Measurements from ENCODE around the gene ALPL.

Gene ALPL

DNA sequence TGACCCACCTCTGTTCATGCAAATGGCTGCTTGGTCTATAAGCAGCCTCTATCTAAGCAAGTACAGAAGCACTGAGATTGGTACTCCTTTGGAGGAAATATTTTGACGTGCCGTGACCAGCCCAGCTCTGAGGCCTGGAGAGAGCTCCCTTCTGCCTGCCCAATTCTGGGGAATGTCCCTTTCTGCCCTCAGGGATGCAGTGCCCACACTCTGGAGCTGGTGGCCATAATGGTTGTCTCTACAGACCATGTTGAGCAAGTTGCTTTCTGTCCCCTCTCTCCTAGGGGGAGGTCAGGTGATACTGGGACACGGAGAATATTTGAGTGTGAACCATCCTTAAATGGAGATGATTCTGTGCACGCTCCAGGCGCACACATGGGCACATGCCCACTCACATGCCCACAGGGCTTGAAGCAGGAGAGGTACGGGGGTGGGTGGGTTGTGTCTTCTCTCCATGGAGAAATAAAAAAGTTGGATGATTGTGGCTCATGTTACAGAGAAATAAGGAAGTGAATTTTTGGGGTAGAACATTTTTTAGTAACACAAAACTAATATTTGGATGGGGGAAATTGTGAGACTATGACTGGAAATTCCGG lies 13.9 kb upstream of the ALPL start:
- Histone ChIP-seq H3K9me3 (peaks cover 5% of the 10 kb centered on the region; the same call in 1 of the 2 replicates), H3K4me1 (peaks cover 10% of the 10 kb centered on the region), H3K27me3 (ENCODE audit: low read depth) (no peaks in the 10 kb centered on the region), H3K36me3 (replicated peaks) (no peaks in the 10 kb centered on the region), H3K4me3 (no peak overlapping the region)
- DNase-seq (ENCODE audit: low spot score in 2 of 2) = no peak
- in situ Hi-C loops (cut with MboI; ENCODE audit: low sequenced_read_pairs) = no loop called here

DNA sequence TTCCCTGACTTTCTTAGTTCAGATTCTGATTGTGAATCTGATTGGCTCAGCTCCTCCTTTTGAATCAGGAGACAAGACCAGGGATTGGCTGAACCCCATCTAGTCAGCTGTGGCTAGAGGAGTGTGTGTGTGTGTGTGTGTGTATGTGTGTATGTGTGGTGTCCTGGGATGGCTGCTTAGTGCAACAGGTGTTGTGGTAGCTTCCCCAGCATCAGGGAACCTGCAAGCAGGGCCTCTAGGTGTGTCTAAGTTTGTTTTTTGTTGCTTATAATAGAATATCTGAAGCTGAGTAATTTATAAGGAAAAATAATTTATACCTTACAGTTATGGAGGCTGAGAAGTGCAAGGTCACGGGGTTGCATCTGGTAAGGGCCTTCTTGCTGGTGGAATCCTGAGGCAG lies 13.2 kb upstream of the ALPL start:
- in situ Hi-C loops (cut with MboI; ENCODE audit: low sequenced_read_pairs) = no loop called here

DNA sequence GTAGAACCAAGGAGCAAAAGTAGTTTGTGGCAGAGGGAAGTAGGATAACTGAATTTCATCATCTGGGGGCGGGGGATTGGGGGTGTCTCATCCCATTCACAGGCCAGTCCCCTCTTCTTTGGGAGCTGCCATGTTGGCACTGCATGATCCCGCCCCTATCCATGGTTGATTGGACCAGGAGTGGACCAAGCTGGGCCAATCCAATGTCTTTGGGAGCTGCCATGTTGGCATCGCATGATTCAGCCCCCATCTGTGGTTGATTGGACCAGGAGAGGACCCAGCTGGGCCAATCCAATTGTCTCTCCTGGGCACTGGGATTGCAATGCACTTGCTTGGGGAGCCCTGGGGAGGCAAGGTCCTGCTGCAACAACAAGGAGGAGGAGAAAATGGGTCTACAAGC lies 12.3 kb upstream of the ALPL start:
- Histone ChIP-seq H3K36me3 (replicated peaks) (no peaks in the 10 kb centered on the region), H3K9me3 (no peaks in the 10 kb centered on the region; the same call in 1 of the 2 replicates), H3K4me1 (peaks cover 6% of the 10 kb centered on the region), H3K27me3 (ENCODE audit: low read depth) (no peaks in the 10 kb centered on the region), H3K4me3 (no peak overlapping the region)
- in situ Hi-C loops (cut with MboI; ENCODE audit: low sequenced_read_pairs) = no loop called here
- DNase-seq (ENCODE audit: low spot score in 2 of 2) = no peak

More for the DNA sequence above, 13.2 kb upstream of the ALPL start:
- DNase-seq (ENCODE audit: low spot score in 2 of 2) = no peak
- no peaks in the 10 kb centered on the region; the same call in 1 of the 2 replicates for H3K9me3 ChIP-seq
- peaks cover 10% of the 10 kb centered on the region for H3K4me1 ChIP-seq
- H3K27me3 ChIP-seq (ENCODE audit: low read depth) = no peaks in the 10 kb centered on the region
- no peak overlapping the region for H3K4me3 ChIP-seq
- H3K36me3 ChIP-seq (replicated peaks) = no peaks in the 10 kb centered on the region

DNA sequence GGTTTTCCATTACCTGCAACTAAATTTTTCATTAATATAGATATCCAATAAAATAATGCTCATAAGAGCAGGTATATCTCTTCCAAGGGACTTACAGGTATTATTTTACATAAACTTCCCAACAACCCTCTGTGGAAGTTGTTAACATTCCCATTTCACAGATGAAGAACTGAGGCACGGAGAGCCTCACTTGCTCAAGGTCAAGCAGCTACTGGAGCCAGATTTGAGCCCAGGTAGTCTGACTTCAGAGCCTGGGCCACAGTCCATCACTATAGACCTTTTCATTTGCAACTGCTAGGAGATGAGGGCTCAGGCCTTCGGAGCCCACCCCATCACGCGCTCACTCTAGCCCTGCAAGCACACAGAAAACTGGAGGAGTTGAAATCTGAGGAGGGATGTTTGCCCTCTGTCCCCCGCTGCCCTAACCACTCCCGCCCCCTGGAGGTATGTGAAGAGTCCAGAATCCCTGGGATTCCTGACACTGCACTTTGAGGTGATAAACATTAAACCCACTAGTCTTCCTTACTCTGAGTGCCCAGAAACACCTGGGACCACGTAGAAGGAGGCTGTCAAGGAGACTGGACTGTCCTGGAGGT lies 11.7 kb upstream of the ALPL start:
- Histone ChIP-seq H3K36me3 (replicated peaks) (no peaks in the 10 kb centered on the region), H3K4me1 (no peaks in the 10 kb centered on the region; the same call in 1 of the 2 replicates), H3K4me3 (no peak overlapping the region), H3K27me3 (ENCODE audit: low read depth) (no peaks in the 10 kb centered on the region), H3K9me3 (no peaks in the 10 kb centered on the region; the same call in 1 of the 2 replicates)
- no peak for DNase-seq (ENCODE audit: low spot score in 2 of 2)
- in situ Hi-C loops (cut with MboI; ENCODE audit: low sequenced_read_pairs) = no loop called here

DNA sequence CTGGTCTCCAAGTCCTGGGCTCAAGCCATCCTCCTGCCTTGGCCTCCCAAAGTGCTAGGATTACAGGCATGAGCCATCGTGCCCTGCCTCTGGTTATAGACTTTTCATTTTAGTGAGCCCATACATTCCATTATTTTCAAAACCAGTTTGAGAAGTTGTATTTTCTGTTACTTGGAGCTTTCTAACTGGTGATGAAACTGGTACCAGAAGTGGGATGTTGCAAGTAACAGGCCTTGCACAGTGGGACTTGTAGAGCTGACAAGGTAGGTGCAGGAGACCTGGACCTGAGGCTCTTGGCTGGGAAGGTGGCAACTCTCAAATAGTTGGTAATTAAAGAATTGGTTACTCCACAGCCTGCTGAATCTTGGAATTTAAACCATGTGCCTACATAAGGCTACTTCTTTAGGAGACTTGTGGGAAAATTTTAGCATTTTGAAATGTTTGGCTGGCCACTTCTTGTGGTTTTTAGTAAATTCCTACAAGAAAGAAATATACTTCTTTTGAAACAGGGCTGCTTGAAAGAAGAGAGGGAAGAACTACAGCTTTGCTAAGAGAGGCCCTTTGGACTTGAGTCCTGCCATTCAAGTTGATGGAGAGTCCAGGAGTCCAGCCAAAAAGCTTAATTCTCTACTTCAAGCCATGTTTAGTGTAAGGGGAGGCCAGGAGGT lies 9.8 kb upstream of the ALPL start:
- H3K9me3 ChIP-seq = no peaks in the 10 kb centered on the region; the same call in 1 of the 2 replicates
- H3K36me3 ChIP-seq (replicated peaks) = no peaks in the 10 kb centered on the region
- no peaks in the 10 kb centered on the region for H3K27me3 ChIP-seq (ENCODE audit: low read depth)
- in situ Hi-C loops (cut with MboI; ENCODE audit: low sequenced_read_pairs) = no loop called here
- no peaks in the 10 kb centered on the region for H3K4me1 ChIP-seq
- no peak overlapping the region for H3K4me3 ChIP-seq
- DNase-seq (ENCODE audit: low spot score in 2 of 2) = no peak

DNA sequence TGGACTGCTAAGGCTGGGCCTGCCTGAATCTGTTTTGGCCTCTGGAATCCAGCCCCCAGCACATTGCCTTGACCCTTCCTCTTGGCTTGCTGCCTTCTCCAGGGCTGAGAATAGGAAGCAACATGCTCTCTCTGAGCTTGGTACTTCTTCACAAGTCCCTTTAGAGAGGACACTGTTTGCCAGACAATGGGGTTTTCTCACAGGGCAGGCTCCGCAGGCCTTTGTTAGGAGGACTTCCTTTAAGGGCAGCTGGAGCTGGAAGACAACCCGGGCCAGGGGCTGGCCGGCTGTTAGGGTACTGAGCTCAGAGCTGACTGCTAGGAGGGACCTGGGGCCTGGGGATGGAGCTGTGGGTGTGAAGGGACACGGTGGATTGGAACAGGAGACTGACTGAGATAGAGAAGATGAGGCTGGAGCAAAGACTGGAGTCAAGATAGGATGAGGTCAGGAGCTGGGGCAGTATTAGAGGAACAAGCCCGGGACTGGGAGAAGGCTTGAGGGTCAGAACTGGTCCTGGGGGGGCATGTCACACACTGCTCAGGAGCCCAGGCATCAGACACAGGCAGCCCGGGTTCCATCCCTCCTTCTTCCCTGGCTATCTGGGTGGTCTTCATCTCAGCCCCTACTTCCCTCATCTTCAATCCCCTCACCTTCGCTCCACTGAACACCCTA lies 5.4 kb upstream of the ALPL start:
- Histone ChIP-seq H3K36me3 (replicated peaks) (no peaks in the 10 kb centered on the region), H3K4me1 (peaks cover 3% of the 10 kb centered on the region; the same call in 1 of the 2 replicates), H3K9me3 (no peaks in the 10 kb centered on the region; the same call in 1 of the 2 replicates), H3K27me3 (ENCODE audit: low read depth) (no peaks in the 10 kb centered on the region), H3K4me3 (no peak overlapping the region)
- DNase-seq (ENCODE audit: low spot score in 2 of 2) = no peak
- in situ Hi-C loops (cut with MboI; ENCODE audit: low sequenced_read_pairs) = no loop called here

DNA sequence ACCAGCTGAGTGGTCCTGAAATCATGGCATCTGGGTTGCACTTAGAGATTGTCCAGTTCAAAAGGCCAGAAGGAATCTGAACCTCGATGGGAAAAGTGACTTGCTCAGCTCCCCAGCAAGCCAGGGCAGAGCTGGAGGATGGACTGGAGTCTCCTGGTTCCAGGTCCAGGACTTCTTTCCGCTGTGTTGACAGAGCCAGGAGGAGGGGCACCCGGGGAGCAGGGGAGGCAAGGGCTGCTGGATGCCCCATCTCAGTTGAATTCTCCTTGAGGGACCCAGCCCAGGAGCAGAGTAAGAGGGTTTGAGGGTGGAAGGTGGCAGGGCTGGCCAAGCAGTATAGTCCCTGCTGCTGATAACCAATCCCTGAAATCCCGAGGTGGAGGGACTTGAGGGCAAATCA lies 2.4 kb upstream of the ALPL start:
- DNase-seq (ENCODE audit: low spot score in 2 of 2) = no peak
- Histone ChIP-seq H3K4me1 (peaks cover 20% of the 10 kb centered on the region), H3K4me3 (no peak overlapping the region), H3K36me3 (replicated peaks) (no peaks in the 10 kb centered on the region), H3K27me3 (ENCODE audit: low read depth) (no peaks in the 10 kb centered on the region), H3K9me3 (no peaks in the 10 kb centered on the region)
- in situ Hi-C loops (cut with MboI; ENCODE audit: low sequenced_read_pairs) = no loop called here

DNA sequence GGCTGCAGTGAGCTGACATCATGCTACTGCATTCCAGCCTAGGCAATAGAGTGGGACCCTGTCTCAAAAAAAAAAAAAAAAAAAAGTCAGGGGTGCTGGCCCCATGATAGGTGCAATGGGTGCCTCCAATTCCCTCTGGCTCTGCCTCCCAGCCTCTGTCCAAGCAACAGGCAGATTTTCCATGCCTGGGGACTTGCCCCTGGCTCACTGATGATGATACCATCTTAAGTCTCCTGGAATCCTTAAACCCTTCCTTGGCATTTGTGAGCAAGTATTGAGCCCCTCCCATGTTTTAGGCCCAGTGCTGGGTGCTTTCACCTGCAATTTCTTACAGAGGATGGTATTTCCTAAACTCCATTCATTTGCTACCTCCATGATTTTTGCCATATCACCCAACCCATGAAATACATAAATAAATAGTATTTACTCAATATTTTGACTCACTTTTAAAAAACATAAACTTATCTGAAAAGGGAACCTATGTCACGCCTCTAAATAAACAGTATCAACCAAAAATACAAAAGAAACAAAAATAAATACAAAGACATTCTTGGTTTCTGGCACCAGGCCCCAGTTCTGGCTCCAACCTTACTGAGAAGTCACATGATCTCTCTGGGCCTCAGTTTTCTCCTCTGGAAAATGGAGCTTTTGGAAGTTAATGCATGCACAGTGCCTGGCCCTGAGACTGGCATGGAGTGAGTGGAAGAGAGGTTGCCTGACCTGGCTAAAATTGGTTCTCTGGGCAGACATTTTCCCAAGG lies 1.5 kb upstream of the ALPL start:
- Histone ChIP-seq H3K9me3 (no peaks in the 10 kb centered on the region), H3K36me3 (replicated peaks) (no peaks in the 10 kb centered on the region), H3K4me3 (no peak overlapping the region), H3K4me1 (peaks cover 22% of the 10 kb centered on the region), H3K27me3 (ENCODE audit: low read depth) (no peaks in the 10 kb centered on the region)
- in situ Hi-C loops (cut with MboI; ENCODE audit: low sequenced_read_pairs) = no loop called here
- no peak for DNase-seq (ENCODE audit: low spot score in 2 of 2)

DNA sequence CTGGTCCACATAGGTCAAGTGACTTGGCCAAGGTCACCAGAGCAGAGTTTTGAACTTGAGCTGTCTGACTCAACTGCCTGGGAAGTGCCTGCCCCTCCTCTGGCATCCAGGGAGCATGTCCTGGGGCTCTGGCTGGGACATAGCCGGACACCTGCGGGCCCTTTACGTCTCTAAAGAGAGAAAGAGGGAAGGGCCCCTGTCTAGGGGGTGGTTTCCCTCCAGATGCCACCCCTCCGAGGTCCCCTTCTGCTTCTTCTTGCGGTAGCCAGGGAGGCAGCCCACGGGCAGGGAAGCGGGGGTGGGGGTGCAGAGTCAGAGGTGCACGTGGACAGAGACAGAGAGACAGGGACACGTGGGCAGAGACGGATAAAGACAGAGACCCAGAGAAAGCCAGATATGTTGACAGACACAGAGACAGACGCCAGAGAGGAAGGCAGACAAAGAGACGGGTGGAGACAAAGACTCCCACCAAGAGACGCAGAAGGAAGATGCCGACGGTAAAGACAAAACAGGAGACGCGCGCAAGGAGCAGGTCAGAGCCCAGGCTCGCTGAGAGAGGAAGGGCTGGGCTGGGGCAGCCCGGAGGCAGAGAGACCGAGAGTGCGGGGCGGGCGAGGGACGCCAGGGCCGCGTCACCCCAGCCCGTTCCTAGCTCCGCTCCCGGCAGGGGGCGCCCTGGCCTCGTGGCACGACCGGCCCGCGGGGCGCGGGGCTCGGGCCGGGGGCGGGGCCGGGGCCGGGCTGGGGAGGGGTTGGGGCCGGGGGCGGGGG lies 458 bp upstream of the ALPL start:
- Histone ChIP-seq H3K27me3 (ENCODE audit: low read depth) (no peaks in the 10 kb centered on the region), H3K4me3 (peak overlapping the region; percentile 56), H3K9me3 (no peaks in the 10 kb centered on the region), H3K36me3 (replicated peaks) (no peaks in the 10 kb centered on the region), H3K4me1 (peaks cover 22% of the 10 kb centered on the region)
- in situ Hi-C loops (cut with MboI; ENCODE audit: low sequenced_read_pairs) = no loop called here
- DNase-seq (ENCODE audit: low spot score in 2 of 2) = peak; percentile 71 to 93

DNA sequence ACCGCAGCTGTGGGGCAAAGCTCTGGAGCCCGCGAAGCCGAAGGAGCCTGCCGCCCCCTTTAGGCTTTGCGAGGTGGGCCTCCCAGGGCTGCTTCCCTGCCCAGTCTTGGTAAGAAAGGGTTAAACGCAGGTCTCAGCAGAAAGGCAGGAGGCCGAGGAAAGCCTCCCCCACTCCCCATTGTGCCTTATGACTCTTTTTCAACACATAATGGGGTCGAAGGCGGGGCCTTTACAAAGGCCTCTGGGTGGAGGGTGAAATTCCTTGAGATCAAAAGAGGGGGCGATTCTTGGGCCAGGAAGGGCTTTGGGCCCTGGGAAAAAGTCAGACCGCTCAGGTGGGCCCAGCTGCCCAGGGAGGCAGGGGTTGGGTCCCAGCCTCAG lies 880 bp downstream of the ALPL start:
- Histone ChIP-seq H3K27me3 (ENCODE audit: low read depth) (no peaks in the 10 kb centered on the region), H3K4me3 (peak overlapping the region; percentile 56), H3K9me3 (no peaks in the 10 kb centered on the region), H3K4me1 (peaks cover 22% of the 10 kb centered on the region), H3K36me3 (replicated peaks) (no peaks in the 10 kb centered on the region)
- peak; percentile 76 to 80 for DNase-seq (ENCODE audit: low spot score in 2 of 2)
- in situ Hi-C loops (cut with MboI; ENCODE audit: low sequenced_read_pairs) = no loop called here

DNA sequence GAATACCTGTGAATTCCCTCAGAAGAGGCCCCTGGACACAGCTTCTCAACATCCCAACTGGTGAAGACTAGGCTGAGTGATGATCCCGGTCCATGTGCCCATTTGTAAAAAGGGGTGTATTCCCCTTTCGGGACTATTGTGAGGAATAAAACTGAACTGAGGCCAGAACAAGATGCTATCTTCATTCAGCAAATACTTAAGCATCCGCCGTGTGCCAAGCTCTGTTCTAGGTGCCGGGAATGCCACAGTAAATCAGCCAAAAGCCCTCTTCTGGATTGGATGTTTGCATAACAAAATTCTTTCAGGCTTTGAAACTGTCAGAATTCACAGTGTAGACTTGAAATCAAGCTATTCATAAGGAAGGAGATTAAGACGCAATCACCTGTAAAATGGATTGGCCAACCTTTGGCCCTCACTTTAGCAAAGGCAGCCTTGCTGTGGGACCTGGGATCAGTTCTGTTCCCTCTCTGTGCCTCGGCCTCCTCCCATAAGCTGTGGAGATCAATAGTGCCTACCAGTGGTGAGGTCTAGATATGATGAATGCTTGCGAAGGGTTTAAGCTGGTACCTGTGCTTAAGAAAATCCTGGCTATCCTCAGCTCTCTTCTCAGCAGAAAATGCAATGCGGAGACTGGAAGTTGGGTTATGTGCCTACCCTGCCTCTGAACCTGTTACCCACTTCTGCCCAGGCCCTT lies 1.8 kb downstream of the ALPL start:
- Histone ChIP-seq H3K27me3 (ENCODE audit: low read depth) (no peaks in the 10 kb centered on the region), H3K36me3 (replicated peaks) (no peaks in the 10 kb centered on the region), H3K9me3 (no peaks in the 10 kb centered on the region), H3K4me1 (peaks cover 22% of the 10 kb centered on the region), H3K4me3 (no peak overlapping the region)
- in situ Hi-C loops (cut with MboI; ENCODE audit: low sequenced_read_pairs) = no loop called here
- no peak for DNase-seq (ENCODE audit: low spot score in 2 of 2)

DNA sequence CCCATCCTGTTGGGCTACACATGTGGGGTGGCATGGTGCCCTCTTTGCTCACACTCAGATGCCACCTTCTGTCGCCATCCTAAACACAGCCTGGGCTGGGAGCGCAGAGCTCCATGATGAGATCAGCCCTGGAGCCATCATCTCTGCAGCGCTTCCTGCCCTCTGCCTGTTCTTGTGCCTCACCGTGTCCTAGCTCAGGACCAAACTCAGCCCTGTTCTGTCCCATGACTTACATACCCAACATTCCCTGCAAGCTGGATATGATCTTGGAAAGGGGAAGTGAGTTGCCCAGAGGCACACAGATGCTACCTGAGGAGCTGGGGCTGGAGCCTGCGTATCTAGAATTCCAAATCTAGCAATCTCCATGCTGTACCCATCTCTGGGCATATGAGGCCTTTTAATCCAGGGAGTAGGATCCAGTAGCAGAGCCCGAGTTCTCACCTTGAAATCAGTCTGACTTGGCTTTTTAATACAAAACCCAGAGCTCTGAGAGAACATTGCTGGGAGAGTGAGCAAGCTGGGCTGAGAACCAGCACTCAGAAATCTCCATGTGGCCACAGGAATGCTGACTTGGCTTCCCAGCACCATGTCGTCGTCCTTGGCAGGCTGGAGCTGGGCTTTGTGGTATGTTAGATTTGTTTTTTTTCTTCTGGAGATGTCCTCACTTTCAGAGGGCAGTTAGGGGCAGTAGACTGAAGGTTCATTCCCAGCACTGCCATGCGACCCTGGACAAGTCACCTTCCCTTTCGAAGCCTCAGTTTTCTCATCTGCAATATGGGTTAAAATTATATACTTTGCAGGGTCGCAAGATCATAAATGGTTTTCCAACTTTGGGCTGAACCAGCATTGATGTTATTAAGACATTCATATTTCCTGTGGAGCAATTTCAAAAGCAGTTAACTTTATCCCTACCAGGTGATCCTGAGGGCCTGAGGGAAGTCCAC lies 2.6 kb downstream of the ALPL start:
- DNase-seq (ENCODE audit: low spot score in 2 of 2) = no peak
- Histone ChIP-seq H3K4me1 (peaks cover 22% of the 10 kb centered on the region), H3K36me3 (replicated peaks) (no peaks in the 10 kb centered on the region), H3K4me3 (no peak overlapping the region), H3K27me3 (ENCODE audit: low read depth) (no peaks in the 10 kb centered on the region), H3K9me3 (no peaks in the 10 kb centered on the region)
- in situ Hi-C loops (cut with MboI; ENCODE audit: low sequenced_read_pairs) = no loop called here

Measured in HAP-1 (cell line).